NCI-H226 (cell line): ENCODE measurements around the gene EIF4G1.

ENCODE experiments used
- DNase-seq: peaks from one replicate; pipeline ENCODE4 v3.0.0-alpha.2; 2015

EIF4G1 gene

DNA sequence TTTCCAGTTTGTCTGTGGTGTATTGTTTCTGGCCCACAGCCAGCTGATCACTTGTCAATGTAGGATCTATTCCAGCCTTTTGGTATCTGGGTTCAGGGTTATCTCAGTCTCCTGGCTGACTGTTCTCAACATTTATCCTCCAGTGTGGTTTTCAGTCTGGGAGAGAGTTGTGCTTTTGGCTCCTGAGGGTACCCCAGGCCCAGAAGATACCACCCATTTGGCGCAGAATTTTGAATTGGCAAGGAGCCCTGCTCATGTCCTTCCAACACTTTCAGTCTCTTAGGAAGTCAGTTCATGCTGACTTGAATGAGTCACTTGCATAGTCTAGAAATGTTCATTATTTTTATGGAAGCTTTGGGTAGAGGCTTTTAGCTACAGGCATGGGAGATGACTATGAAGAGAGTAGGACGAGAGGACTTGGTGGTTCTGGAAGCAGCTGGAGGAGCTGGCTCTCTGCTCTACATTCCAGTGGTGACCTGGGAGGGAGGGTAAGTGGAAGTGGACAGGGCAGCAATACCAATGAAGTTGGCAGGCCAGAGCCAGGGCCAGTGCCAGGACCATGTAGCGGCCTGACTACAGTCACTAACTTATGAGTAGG lies 54.3 kb downstream of the EIF4G1 start:
- DNase-seq, result peak; percentile 65

GRCh38 chr3:184371570-184372018 lies 57.2 kb downstream of the EIF4G1 start:
- peak; percentile 80 for DNase-seq

DNA sequence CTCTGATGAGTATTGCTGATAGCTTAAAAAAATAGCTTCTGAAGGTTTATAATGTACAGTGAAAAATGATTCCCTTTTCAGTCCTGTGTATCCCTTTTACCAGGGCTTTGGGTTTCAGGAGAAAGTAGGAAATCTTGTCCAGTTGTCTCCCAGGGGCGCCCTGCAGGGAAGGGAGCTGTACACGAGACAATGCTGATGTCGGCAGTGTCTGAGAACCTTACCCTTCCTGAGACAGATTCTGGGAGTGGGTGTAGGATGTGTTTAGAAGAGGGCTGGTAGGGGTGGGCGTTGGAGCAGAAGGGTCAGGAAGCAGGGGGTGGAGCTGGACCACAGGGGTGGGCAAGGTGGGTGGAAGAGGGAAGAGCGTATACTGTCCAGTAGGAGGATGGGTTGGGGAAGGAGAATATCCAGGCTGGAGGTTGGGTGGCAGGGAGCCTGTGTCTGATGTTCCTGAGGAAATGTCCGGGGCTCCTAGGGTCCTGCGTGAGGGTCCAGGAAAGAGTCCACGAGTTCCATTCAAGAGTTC lies 58.0 kb downstream of the EIF4G1 start:
- DNase-seq, result no peak

DNA sequence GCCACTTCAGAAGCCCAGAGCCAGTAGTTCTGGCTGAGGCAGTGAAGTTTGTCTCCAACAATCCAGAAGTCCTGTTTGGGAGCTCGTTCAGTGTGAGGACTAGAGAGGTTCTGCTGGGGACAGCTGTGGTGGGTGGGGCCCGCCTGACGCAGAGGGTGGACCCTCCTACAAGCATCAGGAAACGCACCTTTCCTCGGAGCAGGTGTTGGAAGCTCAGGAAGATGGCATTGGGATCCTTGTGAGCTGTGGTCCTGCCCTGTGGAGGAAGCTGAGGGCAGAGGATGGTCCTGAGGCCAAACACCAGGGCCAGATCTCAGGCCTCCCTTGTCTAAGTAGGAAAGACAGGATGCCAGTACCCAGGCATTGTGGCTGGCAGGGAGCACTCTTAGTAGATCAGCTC lies 58.5 kb downstream of the EIF4G1 start:
- DNase-seq, result no peak

- DNase-seq, result peak; percentile 24
These were observed 59.0 kb downstream of the EIF4G1 start for GRCh38 chr3:184373422-184373821.

DNA sequence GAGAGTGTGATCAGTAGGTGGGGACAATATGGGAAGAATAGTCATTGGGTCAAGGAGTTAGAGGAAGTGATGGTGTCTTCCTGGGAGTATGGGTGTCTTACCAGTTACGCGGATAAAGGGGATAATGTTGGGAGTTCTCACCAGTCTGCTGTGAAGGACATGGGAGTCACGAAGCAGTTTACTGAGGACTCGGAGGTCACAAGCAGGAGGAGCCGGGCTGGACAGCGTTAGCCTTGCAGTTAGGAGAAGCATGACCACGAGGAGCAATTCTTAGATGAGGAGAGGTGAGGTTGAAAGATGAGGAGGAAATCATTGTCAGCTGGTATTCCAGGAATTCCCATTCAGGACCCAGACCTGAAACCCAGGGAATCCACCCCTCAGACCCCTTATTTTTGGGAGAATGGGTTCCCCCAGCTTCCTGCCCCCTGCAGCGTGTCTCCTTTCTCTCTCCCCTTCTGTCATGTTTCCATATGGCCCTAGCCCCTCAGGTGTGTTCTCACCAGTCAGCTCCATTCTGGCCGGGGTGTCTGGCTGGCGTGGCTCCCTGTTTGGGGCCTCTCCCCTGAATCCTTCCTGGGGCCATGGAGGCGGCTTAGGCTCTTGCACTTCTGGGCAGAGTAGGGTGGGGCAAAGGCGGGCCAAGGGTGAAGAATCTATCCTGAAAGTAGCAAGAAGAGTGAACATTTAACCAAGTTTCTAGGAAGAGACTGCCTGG lies 61.5 kb downstream of the EIF4G1 start:
- DNase-seq, result no peak

DNA sequence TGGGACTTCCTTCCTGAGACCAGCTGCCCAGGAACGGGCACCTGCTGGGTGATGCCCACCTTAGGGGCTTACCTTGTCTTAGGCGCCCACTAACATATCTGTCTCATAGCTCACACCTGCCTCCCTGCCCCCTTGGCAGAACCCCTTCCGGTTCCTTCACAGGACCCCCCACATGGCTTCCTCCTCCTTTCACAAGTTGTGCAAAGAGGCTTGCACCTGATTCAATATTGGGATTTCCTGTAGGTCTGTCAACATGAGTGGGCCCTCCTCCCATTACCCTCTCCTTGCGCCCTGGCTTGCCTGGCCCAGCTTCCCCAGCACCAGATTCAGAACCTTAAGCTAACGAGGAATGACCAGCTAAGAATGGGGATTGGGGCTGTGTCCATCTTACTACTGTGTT lies 63.0 kb downstream of the EIF4G1 start:
- no peak for DNase-seq

DNA sequence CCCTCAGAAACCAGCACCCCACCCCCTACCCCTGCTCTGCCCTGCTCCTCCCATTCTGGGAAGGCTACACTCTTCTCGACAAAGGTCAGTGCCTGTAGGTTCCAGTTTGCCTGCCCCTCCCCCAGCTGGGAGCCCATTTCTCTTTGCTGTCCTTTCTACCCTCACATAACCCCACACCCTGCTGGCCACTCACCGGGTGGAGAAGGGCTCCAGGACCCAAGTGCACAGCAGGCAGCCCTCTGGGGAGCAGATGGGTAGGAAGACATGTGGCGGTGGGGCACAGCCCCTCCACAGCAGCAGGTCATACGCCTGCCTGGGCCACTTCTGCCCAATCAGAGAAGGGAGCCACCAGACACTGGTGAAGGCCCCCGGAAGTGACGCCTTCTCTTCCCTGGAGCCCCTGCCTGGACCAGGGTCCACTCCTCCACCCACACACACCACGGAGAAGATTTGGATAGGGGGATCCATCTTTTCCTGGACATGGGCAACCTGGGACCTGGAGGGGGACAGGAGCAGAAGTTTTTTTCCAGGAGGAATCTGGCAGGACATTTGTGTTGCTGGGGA lies 63.6 kb downstream of the EIF4G1 start, which contains the start of gene THPO:
THPO (minus strand) TSS at position 326 of the 564 bp plus-strand sequence. CDS start 1,948 bp downstream, outside the sequence.
- no peak for DNase-seq

DNA sequence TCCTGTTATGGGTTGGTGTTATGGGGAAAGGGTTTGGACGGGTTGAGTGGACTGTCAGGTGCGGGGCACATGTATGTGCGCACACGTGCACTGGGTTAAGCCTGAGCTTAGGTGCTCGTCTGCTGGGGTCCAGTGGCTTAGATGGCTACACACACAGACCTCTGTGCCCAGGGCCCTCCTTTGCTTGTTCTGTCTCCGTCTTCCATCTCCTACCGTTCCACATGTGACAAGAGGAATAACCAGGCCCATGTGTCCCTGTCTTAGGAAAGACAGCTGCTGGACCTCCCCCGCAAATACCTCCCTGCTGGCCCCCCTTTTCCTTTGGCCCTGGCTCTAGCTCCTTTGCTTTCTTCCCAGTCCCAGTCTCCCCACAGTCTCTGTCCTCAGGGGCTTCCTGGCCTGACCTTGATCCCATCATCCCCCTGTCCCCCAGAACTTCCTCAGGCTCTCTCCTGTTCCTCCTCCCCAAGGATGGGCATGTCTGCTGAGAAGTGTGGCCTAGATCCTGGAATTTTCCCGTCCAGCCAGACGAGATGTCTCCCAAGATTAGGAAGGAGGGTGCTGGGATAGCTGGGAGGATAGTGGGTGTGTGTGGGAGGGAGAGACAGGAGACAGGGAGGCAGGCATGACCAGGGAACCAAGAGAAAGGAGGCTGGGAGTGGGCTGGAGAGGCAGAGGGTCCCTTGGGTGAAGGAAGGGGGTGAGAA lies 64.4 kb downstream of the EIF4G1 start:
- no peak for DNase-seq

DNA sequence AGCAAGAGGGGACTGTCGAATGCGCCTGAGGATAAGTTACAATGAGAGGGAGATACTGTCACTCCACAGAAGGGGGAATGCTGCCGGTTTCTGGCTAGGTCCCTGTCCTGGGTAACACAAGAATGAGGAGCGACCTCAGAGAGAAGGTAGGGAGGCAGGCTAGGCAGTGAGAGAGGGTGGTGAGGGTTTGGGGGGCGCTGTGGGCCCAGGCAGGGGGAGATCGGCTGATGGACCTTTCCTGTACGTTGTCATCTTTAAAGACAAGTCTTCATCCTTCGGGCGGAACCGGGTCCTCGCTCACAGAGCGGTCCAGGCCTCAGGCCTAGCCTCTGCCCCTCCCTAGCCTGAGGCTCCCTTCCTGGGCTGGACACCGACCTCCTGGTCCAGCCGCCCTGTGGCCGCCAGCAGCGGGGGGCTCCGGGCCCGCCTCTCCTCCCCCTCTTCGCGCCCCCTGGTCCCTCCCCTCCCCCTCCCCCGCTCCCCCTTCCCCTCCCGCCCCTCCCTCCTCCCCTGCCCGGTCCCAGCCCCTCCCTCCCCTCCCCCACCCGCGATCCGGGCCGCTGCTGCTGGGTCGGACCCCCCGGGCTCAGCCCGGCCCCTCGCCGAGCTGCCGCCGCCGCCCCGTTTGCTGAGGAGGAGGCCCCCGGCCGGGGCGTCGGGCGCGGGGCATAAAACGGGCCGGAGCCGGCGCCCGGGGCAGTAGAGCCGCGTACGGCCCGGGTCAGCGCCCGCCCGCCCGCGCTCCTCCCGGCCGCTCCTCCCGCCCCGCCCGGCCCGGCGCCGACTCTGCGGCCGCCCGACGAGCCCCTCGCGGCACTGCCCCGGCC lies 65.2 kb downstream of the EIF4G1 start, which contains the start of gene CHRD:
CHRD (plus strand) TSS at position 697 of the 827 bp plus-strand sequence. CDS start 265 bp downstream, outside the sequence.
- DNase-seq, result no peak

- no peak for DNase-seq
These were observed 65.8 kb downstream of the EIF4G1 start for GRCh38 chr3:184380185-184380626.

- no peak for DNase-seq
These were observed 66.3 kb downstream of the EIF4G1 start for GRCh38 chr3:184380627-184381260.

DNA sequence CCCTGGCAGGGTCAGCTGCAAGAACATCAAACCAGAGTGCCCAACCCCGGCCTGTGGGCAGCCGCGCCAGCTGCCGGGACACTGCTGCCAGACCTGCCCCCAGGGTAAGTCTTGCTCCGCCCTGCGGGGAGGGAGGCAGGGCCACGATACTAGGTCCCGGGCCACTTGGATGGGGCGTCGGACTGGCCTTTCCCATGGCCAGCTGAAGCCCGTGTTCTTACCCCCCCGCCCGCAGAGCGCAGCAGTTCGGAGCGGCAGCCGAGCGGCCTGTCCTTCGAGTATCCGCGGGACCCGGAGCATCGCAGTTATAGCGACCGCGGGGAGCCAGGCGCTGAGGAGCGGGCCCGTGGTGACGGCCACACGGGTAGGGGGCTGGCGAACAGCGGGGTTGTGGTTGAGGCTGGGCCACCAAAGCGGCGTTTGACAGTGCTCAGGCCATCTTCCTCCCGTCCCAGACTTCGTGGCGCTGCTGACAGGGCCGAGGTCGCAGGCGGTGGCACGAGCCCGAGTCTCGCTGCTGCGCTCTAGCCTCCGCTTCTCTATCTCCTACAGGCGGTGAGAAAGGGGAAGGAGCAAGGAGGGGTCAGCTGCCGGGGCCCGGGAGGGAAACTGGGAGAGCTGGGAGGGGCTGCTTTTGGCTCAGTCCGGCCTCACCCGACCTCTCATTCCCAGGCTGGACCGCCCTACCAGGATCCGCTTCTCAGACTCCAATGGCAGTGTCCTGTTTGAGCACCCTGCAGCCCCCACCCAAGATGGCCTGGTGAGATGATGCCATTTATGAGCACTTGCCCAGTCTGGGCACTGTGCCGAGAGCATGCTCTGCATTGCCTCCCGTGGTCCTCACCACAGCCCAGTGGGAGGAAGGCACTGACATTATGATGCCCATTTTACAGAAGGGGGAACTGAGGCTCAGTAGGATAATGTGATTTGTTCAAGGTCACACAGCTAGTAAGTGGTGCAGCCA lies 67.1 kb downstream of the EIF4G1 start:
- no peak for DNase-seq

DNA sequence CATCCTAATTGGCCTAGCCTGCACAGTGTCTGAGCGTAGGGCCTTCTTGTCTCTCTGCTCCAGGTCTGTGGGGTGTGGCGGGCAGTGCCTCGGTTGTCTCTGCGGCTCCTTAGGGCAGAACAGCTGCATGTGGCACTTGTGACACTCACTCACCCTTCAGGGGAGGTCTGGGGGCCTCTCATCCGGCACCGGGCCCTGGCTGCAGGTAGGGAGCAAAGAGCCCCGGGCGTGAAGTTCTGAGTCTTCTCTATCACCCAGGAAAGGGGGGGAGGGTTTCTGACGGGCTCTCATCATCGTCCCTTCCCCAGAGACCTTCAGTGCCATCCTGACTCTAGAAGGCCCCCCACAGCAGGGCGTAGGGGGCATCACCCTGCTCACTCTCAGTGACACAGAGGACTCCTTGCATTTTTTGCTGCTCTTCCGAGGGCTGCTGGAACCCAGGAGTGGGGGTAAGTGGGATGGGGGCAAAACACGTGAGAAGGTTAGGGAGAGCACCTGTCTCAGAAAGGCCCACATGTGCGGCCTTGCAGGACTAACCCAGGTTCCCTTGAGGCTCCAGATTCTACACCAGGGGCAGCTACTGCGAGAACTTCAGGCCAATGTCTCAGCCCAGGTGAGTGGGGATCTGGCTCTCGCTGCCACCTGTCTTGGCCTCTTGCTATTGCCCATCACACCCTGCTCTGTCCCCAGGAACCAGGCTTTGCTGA lies 68.1 kb downstream of the EIF4G1 start:
- DNase-seq, result no peak

DNA sequence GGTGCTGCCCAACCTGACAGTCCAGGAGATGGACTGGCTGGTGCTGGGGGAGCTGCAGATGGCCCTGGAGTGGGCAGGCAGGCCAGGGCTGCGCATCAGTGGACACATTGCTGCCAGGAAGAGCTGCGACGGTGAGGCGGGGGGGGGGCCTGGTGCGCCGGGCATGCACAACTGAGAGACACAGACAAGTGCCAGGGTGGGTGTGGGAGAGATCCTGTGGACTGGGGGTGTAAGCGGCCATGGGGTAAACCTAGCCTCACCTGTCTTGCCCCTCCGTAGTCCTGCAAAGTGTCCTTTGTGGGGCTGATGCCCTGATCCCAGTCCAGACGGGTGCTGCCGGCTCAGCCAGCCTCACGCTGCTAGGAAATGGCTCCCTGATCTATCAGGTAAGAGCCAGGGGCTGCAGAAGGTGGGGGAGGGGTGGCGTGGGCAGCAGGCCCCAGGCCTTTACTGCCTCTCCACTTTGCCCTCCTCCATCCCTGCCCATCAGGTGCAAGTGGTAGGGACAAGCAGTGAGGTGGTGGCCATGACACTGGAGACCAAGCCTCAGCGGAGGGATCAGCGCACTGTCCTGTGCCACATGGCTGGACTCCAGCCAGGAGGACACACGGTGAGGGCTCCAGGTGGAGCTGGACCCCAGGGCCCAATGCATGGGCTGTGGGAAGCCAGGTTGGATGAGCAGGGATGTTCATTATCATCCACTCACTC lies 68.8 kb downstream of the EIF4G1 start:
- DNase-seq, result no peak

- DNase-seq, result no peak
These were observed 69.9 kb downstream of the EIF4G1 start for GRCh38 chr3:184384342-184384741.
